ENCODE measurements around the gene TMPRSS4. TPM values are rescaled to one million over a fixed set of nuclear protein-coding genes. Genes with fewer than 3 reads are reported as not detected.

Gene TMPRSS4
- total and polyA plus RNA-seq, 2 experiments from 2014 or later, result 0.10 to 0.58 TPM

GRCh38 chr11:118028626-118029025 is 48.3 kb upstream of the TMPRSS4 start (continued):
- TF ChIP-seq ZNF462 (CRISPR knock-in tag; IDR thresholded peaks at IDR 0.05) (no peak), EZH2 (IDR thresholded peaks at IDR 0.05; ENCODE audit: low read depth, unreplicated experiment) (no peak)

- ATAC-seq (no peak), DNase-seq (ENCODE audit: low spot score) (no peak)
- H3K4me1 ChIP-seq (ENCODE audit: insufficient read depth), result no peaks in the 10 kb centered on the region
- no peaks in the 10 kb centered on the region for H3K36me3 ChIP-seq (ENCODE audit: insufficient read depth)
- H3K27ac ChIP-seq (ENCODE audit: low read depth), result no peak overlapping the region
- H3K4me3 ChIP-seq, result no peak overlapping the region
- H3K36me3 Mint-ChIP-seq (ENCODE audit: low read depth), result no peaks in the 10 kb centered on the region
- no peaks in the 10 kb centered on the region for H3K4me1 Mint-ChIP-seq
- no peaks in the 10 kb centered on the region for H4K20me1 ChIP-seq (replicated peaks; ENCODE audit: insufficient read depth)
- no peaks in the 10 kb centered on the region; the same call in 2 of the 3 replicates for H3K9me3 Mint-ChIP-seq
- no peaks in the 10 kb centered on the region for H3K9me2 ChIP-seq (ENCODE audit: insufficient read depth)
- H3K27me3 ChIP-seq (ENCODE audit: insufficient read depth), result no peaks in the 10 kb centered on the region
- H3K27ac Mint-ChIP-seq, result no peak overlapping the region
- H2AFZ ChIP-seq, result no peak overlapping the region
- H3K79me2 ChIP-seq (replicated peaks; ENCODE audit: insufficient read depth), result no peaks in the 10 kb centered on the region
- H3F3A ChIP-seq (replicated peaks; ENCODE audit: low read depth), result no peaks in the 10 kb centered on the region
- H3K27me3 Mint-ChIP-seq (ENCODE audit: insufficient read depth, low read depth, poor library complexity), result peaks cover 4% of the 10 kb centered on the region
- no peak overlapping the region for H3K4me2 ChIP-seq
- H3K4me3 Mint-ChIP-seq, result no peak overlapping the region
- TF ChIP-seq POLR2AphosphoS5 (IDR thresholded peaks at IDR 0.05; ENCODE audit: low read depth) (no peak), ZNF331 (CRISPR knock-in tag; IDR thresholded peaks at IDR 0.05; ENCODE audit: low read depth) (no peak), ZNF462 (CRISPR knock-in tag; IDR thresholded peaks at IDR 0.05) (no peak), CREB1 (CRISPR knock-in tag; IDR thresholded peaks at IDR 0.05; ENCODE audit: low read depth) (no peak), EZH2 (IDR thresholded peaks at IDR 0.05; ENCODE audit: low read depth, unreplicated experiment) (no peak), ETS1 (IDR thresholded peaks at IDR 0.05) (no peak), ZNF114 (CRISPR knock-in tag; IDR thresholded peaks at IDR 0.05) (no peak), STAT1 (IDR thresholded peaks at IDR 0.05; ENCODE audit: unreplicated experiment) (no peak), NANOG (IDR thresholded peaks at IDR 0.05; ENCODE audit: borderline replicate concordance) (no peak)
Observed at GRCh38 chr11:118033443-118033842, 43.4 kb upstream of the TMPRSS4 start.
